ENCODE data around the gene PCNX2.

DNA sequence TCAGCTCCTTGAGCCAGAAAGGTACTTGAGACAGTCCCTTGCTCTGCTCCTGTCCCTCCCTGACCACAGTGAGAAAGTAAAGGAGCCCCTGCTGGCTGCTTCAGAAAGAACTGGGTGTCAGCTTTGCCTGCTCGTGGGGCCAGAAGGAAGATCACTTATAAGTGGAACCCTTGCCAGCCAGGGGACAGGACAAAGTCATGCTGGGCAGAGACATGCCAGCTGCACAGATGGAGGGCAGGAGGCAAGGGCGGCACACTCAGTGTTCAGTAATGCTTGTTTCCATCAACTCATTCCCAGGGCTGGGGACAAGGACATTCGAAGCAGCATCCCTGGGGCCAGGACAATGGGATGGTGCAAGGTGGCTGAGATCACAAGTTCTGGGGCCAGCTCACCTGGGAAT is 303.3 kb downstream of the PCNX2 start:
- TF ChIP-seq, protein P1, sequence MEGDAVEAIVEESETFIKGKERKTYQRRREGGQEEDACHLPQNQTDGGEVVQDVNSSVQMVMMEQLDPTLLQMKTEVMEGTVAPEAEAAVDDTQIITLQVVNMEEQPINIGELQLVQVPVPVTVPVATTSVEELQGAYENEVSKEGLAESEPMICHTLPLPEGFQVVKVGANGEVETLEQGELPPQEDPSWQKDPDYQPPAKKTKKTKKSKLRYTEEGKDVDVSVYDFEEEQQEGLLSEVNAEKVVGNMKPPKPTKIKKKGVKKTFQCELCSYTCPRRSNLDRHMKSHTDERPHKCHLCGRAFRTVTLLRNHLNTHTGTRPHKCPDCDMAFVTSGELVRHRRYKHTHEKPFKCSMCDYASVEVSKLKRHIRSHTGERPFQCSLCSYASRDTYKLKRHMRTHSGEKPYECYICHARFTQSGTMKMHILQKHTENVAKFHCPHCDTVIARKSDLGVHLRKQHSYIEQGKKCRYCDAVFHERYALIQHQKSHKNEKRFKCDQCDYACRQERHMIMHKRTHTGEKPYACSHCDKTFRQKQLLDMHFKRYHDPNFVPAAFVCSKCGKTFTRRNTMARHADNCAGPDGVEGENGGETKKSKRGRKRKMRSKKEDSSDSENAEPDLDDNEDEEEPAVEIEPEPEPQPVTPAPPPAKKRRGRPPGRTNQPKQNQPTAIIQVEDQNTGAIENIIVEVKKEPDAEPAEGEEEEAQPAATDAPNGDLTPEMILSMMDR (IDR thresholded peaks at IDR 0.05), result no peak
- TF ChIP-seq POLR2AphosphoS5 (IDR thresholded peaks at IDR 0.05) (no peak), POLR2A (IDR thresholded peaks at IDR 0.05) (no peak), EP300 (IDR thresholded peaks at IDR 0.05) (no peak)
